Renal cortex interstitium (tissue), 11 donors: ENCODE measurements around the gene CDC25A. TPM values are rescaled to one million over a fixed set of nuclear protein-coding genes. Genes with fewer than 3 reads are reported as not detected.
A peak's percentile ranks its signal among the peaks of the same experiment; 100 is the strongest.

Source experiments
- DNase-seq, 11 donors: peaks; one replicate each; pipeline ENCODE4 v3.0.0-alpha.2; 2013; ENCODE audit warnings: low read depth in 9 of 11, low spot score in 4 of 11; ENCODE audit errors: extremely low read depth in 1 of 11
- polyA plus RNA-seq, 3 donors: library from polyadenylated mRNA; unstranded; fragments of 120-200 nt; gene quantifications; one replicate each; pipeline ENCODE4 v1.2.1, GENCODE V29; 2013; ENCODE audit not compliant: insufficient read length in 3 of 3

Gene CDC25A
- polyA plus RNA-seq, 3 donors: 8.2 to 13.7 (median 13.2) TPM

- DNase-seq: no peak
Observed at GRCh38 chr3:48156163-48156562, 32.1 kb downstream of the CDC25A start.

GRCh38 chr3:48155122-48155521 is 33.1 kb downstream of the CDC25A start:
- no peak for DNase-seq

- DNase-seq: no peak
Observed at GRCh38 chr3:48151807-48152427, 36.3 kb downstream of the CDC25A start.

- peak in 10 of 11 donors; percentile 53 to 78 (median 68) for DNase-seq
Observed at GRCh38 chr3:48151058-48151806, 37.0 kb downstream of the CDC25A start.

- no peak for DNase-seq
Observed at GRCh38 chr3:48143992-48144391, 44.2 kb downstream of the CDC25A start.

GRCh38 chr3:48143567-48143966 is 44.6 kb downstream of the CDC25A start:
- DNase-seq: no peak

- DNase-seq: no peak
Observed at GRCh38 chr3:48142316-48142870, 45.8 kb downstream of the CDC25A start.

- DNase-seq: no peak
Observed at GRCh38 chr3:48141604-48142137, 46.5 kb downstream of the CDC25A start.

- no peak for DNase-seq
Observed at GRCh38 chr3:48140936-48141603, 47.1 kb downstream of the CDC25A start.

GRCh38 chr3:48140336-48140757 is 47.9 kb downstream of the CDC25A start:
- DNase-seq: no peak

GRCh38 chr3:48137425-48137999 is 50.7 kb downstream of the CDC25A start:
- DNase-seq: no peak

GRCh38 chr3:48135552-48136495 is 52.4 kb downstream of the CDC25A start:
- no peak for DNase-seq

GRCh38 chr3:48130321-48130904 is 57.8 kb downstream of the CDC25A start:
- peak; percentile 68 to 91 (median 81) for DNase-seq

GRCh38 chr3:48129921-48130320 is 58.3 kb downstream of the CDC25A start:
- DNase-seq: no peak

GRCh38 chr3:48128774-48129173 is 59.4 kb downstream of the CDC25A start:
- no peak for DNase-seq

GRCh38 chr3:48125886-48126622 is 62.2 kb downstream of the CDC25A start:
- no peak for DNase-seq

GRCh38 chr3:48125013-48125705 is 63.1 kb downstream of the CDC25A start:
- DNase-seq: no peak
